Skeletal muscle satellite cell (primary cell): ENCODE data around the gene ADAM10.

Experiments
- H3K27me3 ChIP-seq: 2 replicates; pipeline ENCODE4 v1.7.0; 2013; ENCODE audit warnings: low read length; ENCODE audit not compliant: control insufficient read depth, insufficient read depth
- H3K36me3 ChIP-seq: 2 replicates; pipeline ENCODE4 v1.7.0; 2013; ENCODE audit warnings: mild to moderate bottlenecking, control low read depth, low read length; ENCODE audit not compliant: insufficient read depth
- H3K4me1 ChIP-seq: 2 replicates; pipeline ENCODE4 v1.7.0; 2013; ENCODE audit warnings: low read length; ENCODE audit not compliant: control insufficient read depth, insufficient read depth
- H3K4me2 ChIP-seq: 2 replicates; pipeline ENCODE4 v1.7.0; 2013; ENCODE audit warnings: mild to moderate bottlenecking, low read length
- H3K4me3 ChIP-seq: 2 replicates; pipeline ENCODE4 v1.7.0; 2013; ENCODE audit warnings: low read length
- H3K9ac ChIP-seq: 2 replicates; pipeline ENCODE4 v1.7.0; 2013; ENCODE audit warnings: mild to moderate bottlenecking, low read depth, low read length, moderate library complexity
- H3K9me3 ChIP-seq: replicated peaks from 2 replicates; pipeline ENCODE4 v1.7.0; 2013; ENCODE audit warnings: mild to moderate bottlenecking, control low read depth, low read length

ADAM10 gene

DNA sequence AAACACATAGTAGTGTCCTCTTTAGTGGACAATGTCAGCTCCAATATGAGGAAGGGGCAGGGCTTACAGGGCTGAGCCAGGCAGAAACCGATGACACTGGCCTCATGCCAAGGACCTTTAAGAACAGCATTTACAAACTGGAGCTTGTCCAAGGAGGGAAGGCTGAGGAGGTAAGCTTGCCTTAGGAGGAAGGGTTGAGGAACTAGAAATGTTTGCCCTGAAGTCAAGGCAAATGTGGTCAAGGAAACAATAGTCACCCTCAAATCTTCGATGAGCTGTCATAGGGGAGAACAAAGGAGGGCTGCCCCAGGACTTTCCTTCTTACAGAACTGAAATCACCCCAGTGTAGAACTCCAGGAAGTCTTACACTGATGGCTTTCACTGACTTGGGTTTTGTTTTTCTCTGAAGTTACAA is 181.3 kb downstream of the ADAM10 start:
- no peak overlapping the region for H3K4me2 ChIP-seq
- H3K9me3 ChIP-seq: no peaks in the 10 kb centered on the region
- H3K9ac ChIP-seq: no peak overlapping the region
- no peaks in the 10 kb centered on the region for H3K36me3 ChIP-seq
- peaks cover 4% of the 10 kb centered on the region for H3K27me3 ChIP-seq
- H3K4me1 ChIP-seq: no peaks in the 10 kb centered on the region
- H3K4me3 ChIP-seq: no peak overlapping the region

DNA sequence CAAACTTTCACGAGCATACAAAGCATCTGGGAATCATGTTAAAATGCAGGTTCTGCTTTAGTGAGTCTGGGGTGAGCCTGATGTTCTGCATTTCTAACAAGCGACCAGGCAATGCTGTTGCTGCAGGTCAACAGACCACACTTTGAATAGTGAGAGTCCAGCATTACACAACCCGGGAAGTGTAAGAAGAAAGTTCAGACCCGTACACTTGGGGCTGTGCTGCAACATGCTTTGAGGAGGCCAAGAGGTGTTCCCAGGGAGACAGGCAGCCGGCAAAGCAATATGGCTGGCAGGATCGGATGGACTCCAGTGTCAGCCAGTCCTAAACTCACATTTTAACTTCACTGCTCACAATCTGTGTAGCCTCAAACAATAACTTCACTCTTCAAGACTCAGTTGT is 183.5 kb downstream of the ADAM10 start:
- Histone ChIP-seq H3K4me3 (no peak overlapping the region), H3K36me3 (no peaks in the 10 kb centered on the region), H3K4me1 (no peaks in the 10 kb centered on the region), H3K9me3 (no peaks in the 10 kb centered on the region), H3K9ac (no peak overlapping the region), H3K4me2 (no peak overlapping the region), H3K27me3 (peaks cover 4% of the 10 kb centered on the region)

- no peaks in the 10 kb centered on the region for H3K9me3 ChIP-seq
- H3K4me2 ChIP-seq: no peak overlapping the region
- H3K4me3 ChIP-seq: no peak overlapping the region
- H3K27me3 ChIP-seq: peaks cover 4% of the 10 kb centered on the region
- H3K4me1 ChIP-seq: no peaks in the 10 kb centered on the region
- no peak overlapping the region for H3K9ac ChIP-seq
- no peaks in the 10 kb centered on the region for H3K36me3 ChIP-seq
Measured at GRCh38 chr15:58565619-58566018, 183.9 kb downstream of the ADAM10 start.

GRCh38 chr15:58564981-58565380 is 184.5 kb downstream of the ADAM10 start:
- peaks cover 4% of the 10 kb centered on the region for H3K27me3 ChIP-seq
- H3K36me3 ChIP-seq: no peaks in the 10 kb centered on the region
- H3K9me3 ChIP-seq: no peaks in the 10 kb centered on the region
- H3K4me1 ChIP-seq: no peaks in the 10 kb centered on the region
- no peak overlapping the region for H3K9ac ChIP-seq
- no peak overlapping the region for H3K4me2 ChIP-seq
- no peak overlapping the region for H3K4me3 ChIP-seq

DNA sequence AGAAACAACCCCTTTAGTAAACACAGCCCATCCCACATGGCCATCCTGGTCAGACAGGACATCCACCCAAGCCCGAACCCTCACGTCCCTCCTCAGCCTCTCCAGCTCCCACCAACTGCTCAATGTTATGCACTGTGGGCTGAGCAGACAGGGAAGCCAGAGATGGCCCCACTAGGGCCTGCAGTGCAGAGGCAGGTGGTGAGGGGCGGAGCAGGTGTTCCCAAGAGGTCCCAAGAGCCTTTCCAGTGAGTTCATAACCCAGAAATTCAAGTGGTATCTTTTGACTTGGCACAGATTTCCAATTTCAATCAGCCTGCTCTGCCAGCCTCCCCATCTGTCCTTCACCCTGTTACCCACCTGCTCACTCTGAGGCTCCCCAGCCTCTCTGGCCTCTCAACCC is 187.4 kb downstream of the ADAM10 start:
- Histone ChIP-seq H3K9ac (no peak overlapping the region), H3K27me3 (peaks cover 4% of the 10 kb centered on the region), H3K36me3 (no peaks in the 10 kb centered on the region), H3K4me1 (no peaks in the 10 kb centered on the region), H3K9me3 (no peaks in the 10 kb centered on the region), H3K4me3 (no peak overlapping the region), H3K4me2 (no peak overlapping the region)

DNA sequence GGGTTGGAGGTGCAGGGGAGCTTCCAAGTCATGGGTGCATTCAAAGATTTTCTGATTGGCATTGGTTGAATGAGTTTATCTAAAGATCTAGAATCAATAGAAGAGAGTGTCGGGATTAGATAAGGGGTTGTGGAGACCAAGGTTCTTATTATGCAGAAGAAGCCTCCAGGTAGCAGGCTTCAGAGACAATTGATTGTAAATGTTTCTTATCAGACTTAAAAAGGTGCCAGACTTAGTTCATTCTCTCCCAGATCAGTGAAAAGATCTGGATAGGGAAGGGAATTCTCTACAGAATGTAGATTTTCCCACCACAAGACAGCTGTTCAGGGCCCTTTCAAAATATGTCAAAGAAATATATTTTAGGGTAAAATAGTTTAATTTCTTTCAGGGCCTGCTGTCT is 188.2 kb downstream of the ADAM10 start:
- no peaks in the 10 kb centered on the region for H3K9me3 ChIP-seq
- no peak overlapping the region for H3K4me3 ChIP-seq
- no peak overlapping the region for H3K4me2 ChIP-seq
- peaks cover 4% of the 10 kb centered on the region for H3K27me3 ChIP-seq
- no peaks in the 10 kb centered on the region for H3K4me1 ChIP-seq
- no peaks in the 10 kb centered on the region for H3K36me3 ChIP-seq
- H3K9ac ChIP-seq: no peak overlapping the region

DNA sequence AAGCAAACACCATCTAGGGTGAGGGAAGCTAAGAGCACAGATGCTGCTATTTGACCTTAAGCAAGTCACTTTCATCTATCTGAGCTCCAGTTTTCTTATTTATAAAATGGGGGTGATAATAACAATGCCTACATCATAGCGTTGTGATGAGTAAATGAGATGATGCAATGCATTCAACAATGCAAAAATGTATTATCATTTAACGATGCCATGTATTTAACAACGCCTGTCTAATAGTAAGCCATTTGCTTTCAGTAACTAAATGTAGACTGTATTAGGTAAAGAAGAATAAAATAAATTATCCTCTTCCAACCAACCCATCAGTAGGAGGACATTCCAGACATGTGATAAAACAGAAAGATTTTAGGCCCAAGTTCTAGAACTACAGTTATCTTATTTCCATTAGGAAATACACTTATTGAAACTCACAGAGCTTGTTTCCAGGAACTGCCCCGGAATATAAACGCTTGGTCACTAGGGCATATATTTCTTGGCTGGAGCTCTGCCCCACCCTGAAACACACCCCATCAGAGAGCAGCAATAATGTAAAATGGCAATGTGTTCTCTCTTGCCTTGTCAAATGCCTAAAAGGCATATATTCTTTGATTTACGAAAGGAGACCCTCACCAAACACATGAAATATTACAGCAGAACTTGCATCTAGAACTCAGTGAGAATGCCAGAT is 189.5 kb downstream of the ADAM10 start:
- Histone ChIP-seq H3K9ac (no peak overlapping the region), H3K4me2 (no peak overlapping the region), H3K36me3 (no peaks in the 10 kb centered on the region), H3K4me1 (no peaks in the 10 kb centered on the region), H3K27me3 (peaks cover 11% of the 10 kb centered on the region), H3K4me3 (no peak overlapping the region), H3K9me3 (no peaks in the 10 kb centered on the region)

GRCh38 chr15:58558777-58559176 is 190.7 kb downstream of the ADAM10 start:
- H3K4me2 ChIP-seq: no peak overlapping the region
- no peaks in the 10 kb centered on the region for H3K9me3 ChIP-seq
- H3K27me3 ChIP-seq: peaks cover 15% of the 10 kb centered on the region
- H3K4me3 ChIP-seq: no peak overlapping the region
- H3K4me1 ChIP-seq: no peaks in the 10 kb centered on the region
- no peak overlapping the region for H3K9ac ChIP-seq
- no peaks in the 10 kb centered on the region for H3K36me3 ChIP-seq

- Histone ChIP-seq H3K9me3 (no peaks in the 10 kb centered on the region), H3K9ac (no peak overlapping the region), H3K4me3 (no peak overlapping the region), H3K4me2 (no peak overlapping the region), H3K36me3 (no peaks in the 10 kb centered on the region), H3K27me3 (peaks cover 15% of the 10 kb centered on the region), H3K4me1 (peaks cover 10% of the 10 kb centered on the region)
Measured at GRCh38 chr15:58556541-58556940, 193.0 kb downstream of the ADAM10 start.

- Histone ChIP-seq H3K36me3 (no peaks in the 10 kb centered on the region), H3K4me2 (no peak overlapping the region), H3K27me3 (peaks cover 15% of the 10 kb centered on the region), H3K4me3 (no peak overlapping the region), H3K9ac (no peak overlapping the region), H3K9me3 (no peaks in the 10 kb centered on the region), H3K4me1 (peaks cover 16% of the 10 kb centered on the region)
Measured at GRCh38 chr15:58556028-58556361, 193.5 kb downstream of the ADAM10 start.

DNA sequence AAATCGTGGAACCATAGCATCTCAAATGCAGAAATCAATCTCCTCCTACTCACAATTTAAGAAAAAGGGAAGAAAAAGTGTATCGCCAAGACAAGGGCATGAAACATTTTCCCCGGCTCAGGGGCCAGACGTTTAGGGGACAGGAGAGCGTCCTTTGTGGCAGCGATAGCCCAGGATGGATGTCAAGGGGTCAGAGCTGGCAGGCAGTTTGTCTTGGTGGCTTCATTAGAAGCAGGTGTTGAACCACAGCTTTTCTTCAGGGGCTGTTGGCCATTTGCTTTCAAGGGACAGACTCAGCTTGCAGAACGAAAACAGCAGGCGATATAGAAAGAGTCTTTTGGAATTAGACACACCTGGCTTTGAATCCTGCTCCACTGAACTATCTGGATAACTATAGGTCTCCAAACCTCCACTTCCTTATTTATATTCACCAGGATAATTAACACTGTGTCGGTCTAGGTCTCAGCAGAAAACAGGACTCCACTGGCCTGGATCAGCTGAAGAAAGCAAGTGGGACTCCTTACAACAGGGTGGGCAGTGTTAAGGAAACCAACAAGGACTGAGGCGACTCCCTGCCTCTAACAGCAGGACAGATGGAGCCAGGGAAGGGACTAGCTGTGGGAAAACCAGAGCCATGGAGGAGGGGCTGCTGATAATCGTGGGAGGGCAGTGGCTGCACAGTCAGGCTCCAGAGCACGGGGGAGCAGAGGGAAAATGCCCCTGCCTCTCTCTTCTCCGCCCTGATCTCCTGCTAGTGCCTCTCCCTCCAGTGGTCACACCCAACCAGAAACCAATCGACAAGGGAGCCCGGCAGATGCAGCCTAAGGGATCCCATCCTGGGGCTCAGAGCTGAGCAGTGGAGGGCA is 194.1 kb downstream of the ADAM10 start:
- Histone ChIP-seq H3K4me3 (no peak overlapping the region), H3K27me3 (peaks cover 15% of the 10 kb centered on the region), H3K4me2 (no peak overlapping the region), H3K9me3 (no peaks in the 10 kb centered on the region), H3K36me3 (no peaks in the 10 kb centered on the region), H3K4me1 (peaks cover 17% of the 10 kb centered on the region), H3K9ac (no peak overlapping the region)

DNA sequence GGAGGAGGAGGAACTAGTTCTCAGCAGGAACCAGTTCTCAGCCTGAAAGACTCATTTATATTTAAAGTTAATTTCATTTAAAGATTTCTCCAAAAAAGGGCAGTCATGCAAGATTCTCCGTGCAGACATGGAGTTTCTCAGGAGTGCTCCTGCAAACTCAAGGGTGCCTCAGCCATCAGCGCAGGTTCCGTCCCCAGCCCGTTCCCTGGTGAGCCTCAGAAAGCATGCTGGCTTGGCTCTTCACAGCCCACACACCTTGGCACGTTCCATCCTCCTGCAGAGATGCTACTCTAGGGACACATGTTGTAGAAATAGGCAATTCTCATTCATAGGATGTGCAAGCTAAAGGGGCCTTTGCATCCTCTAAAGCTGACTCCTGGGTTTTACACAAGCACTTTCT is 194.7 kb downstream of the ADAM10 start:
- Histone ChIP-seq H3K36me3 (no peaks in the 10 kb centered on the region), H3K27me3 (peaks cover 15% of the 10 kb centered on the region), H3K4me3 (no peak overlapping the region), H3K9me3 (no peaks in the 10 kb centered on the region), H3K9ac (no peak overlapping the region), H3K4me1 (peaks cover 17% of the 10 kb centered on the region), H3K4me2 (no peak overlapping the region)
